Activated CD4-positive, alpha-beta memory T cell treated with anti-CD3 and anti-CD28 coated beads, Interleukin-2, amount 10 ng/mL, durations not matched to agents 7 days and 5 days (primary cell): Measurements from ENCODE around the gene RGR. TPM values are rescaled to one million over a fixed set of nuclear protein-coding genes. Genes with fewer than 3 reads are reported as not detected.

Source experiments
- CTCF ChIA-PET: fragments of 350-600 bp; sonication (Branson Sonifier 250); formaldehyde crosslinking; loops from one replicate; lab custom pipeline; 2021; ENCODE audit warnings: antibody characterized with exemption, inconsistent platforms; lab: Charles Lee
- POLR2A ChIA-PET: fragments of 350-600 bp; sonication (Branson Sonifier 250); formaldehyde crosslinking; loops from one replicate; lab custom pipeline; 2021; ENCODE audit warnings: antibody characterized with exemption; lab: Charles Lee
- DNase-seq: peaks from one replicate; pipeline ENCODE4 v3.0.0-alpha.2; 2020
- H3K27ac Mint-ChIP-seq: one replicate; pipeline ENCODE4 v1.8.0; 2021; ENCODE audit warnings: mild to moderate bottlenecking, mixed read lengths
- H3K27me3 Mint-ChIP-seq: one replicate; pipeline ENCODE4 v1.8.0; 2021; ENCODE audit warnings: mixed read lengths
- H3K36me3 Mint-ChIP-seq: one replicate; pipeline ENCODE4 v1.8.0; 2021; ENCODE audit warnings: low read depth, mixed read lengths
- H3K4me1 Mint-ChIP-seq: one replicate; pipeline ENCODE4 v1.8.0; 2021; ENCODE audit warnings: mixed read lengths
- H3K4me3 Mint-ChIP-seq: one replicate; pipeline ENCODE4 v1.8.0; 2021; ENCODE audit warnings: mild to moderate bottlenecking, mixed read lengths
- H3K9me3 Mint-ChIP-seq: one replicate; pipeline ENCODE4 v1.8.0; 2021; ENCODE audit warnings: mixed read lengths
- total RNA-seq, 2 experiments: library from RNA; stranded (reverse); gene quantifications; one replicate each; pipeline ENCODE4 v1.2.3, GENCODE V29; 2021

RGR gene
- total RNA-seq, 2 experiments from 2014 or later: not detected

- Mint-ChIP-seq H3K27me3 (peaks cover 12% of the 10 kb centered on the region), H3K4me3 (no peak overlapping the region), H3K36me3 (no peaks in the 10 kb centered on the region), H3K27ac (no peak overlapping the region), H3K9me3 (no peaks in the 10 kb centered on the region), H3K4me1 (no peaks in the 10 kb centered on the region)
- CTCF ChIA-PET: interaction anchor here (1.2 to 1.7 kb wide), 4 partner anchors 8 to 61 kb away, joined by 3 to 8 read pairs (median 6); no protein-coding TSS in a partner anchor
- POLR2A ChIA-PET: no interaction called here
- DNase-seq: no peak
These were observed 38.9 kb upstream of the RGR start for GRCh38 chr10:84205853-84206525.

- H3K27ac Mint-ChIP-seq: no peak overlapping the region
- no peak overlapping the region for H3K4me3 Mint-ChIP-seq
- no peak for DNase-seq
- H3K27me3 Mint-ChIP-seq: peaks cover 12% of the 10 kb centered on the region
- no peaks in the 10 kb centered on the region for H3K36me3 Mint-ChIP-seq
- no peaks in the 10 kb centered on the region for H3K4me1 Mint-ChIP-seq
- POLR2A ChIA-PET: interaction anchor here (0.8 kb wide), 1 partner anchor 69 kb away, joined by 4 read pairs; no protein-coding TSS in a partner anchor
- no peaks in the 10 kb centered on the region for H3K9me3 Mint-ChIP-seq
- CTCF ChIA-PET: interaction anchor here (1.2 to 1.7 kb wide), 3 partner anchors 60 to 332 kb away, joined by 3 to 7 read pairs (median 4); no protein-coding TSS in a partner anchor
These were observed 36.8 kb upstream of the RGR start for GRCh38 chr10:84208023-84208422.

- Mint-ChIP-seq H3K4me3 (no peak overlapping the region), H3K27me3 (peaks cover 12% of the 10 kb centered on the region), H3K27ac (no peak overlapping the region), H3K36me3 (no peaks in the 10 kb centered on the region), H3K9me3 (no peaks in the 10 kb centered on the region), H3K4me1 (no peaks in the 10 kb centered on the region)
- ChIA-PET POLR2A (no interaction called here), CTCF (interaction anchor here (6.1 kb wide), 1 partner anchor 63 kb away, joined by 40 read pairs; no protein-coding TSS in a partner anchor)
- no peak for DNase-seq
These were observed 33.3 kb upstream of the RGR start for GRCh38 chr10:84211566-84211965.

- CTCF ChIA-PET: interaction anchor here (6.1 kb wide), 1 partner anchor 64 kb away, joined by 40 read pairs; no protein-coding TSS in a partner anchor
- peaks cover 7% of the 10 kb centered on the region for H3K27me3 Mint-ChIP-seq
- no peaks in the 10 kb centered on the region for H3K9me3 Mint-ChIP-seq
- no peak overlapping the region for H3K4me3 Mint-ChIP-seq
- H3K36me3 Mint-ChIP-seq: no peaks in the 10 kb centered on the region
- no peaks in the 10 kb centered on the region for H3K4me1 Mint-ChIP-seq
- H3K27ac Mint-ChIP-seq: no peak overlapping the region
- DNase-seq: no peak
- POLR2A ChIA-PET: no interaction called here
These were observed 32.8 kb upstream of the RGR start for GRCh38 chr10:84212014-84212413.

- peaks cover 4% of the 10 kb centered on the region for H3K27me3 Mint-ChIP-seq
These were observed 31.8 kb upstream of the RGR start for GRCh38 chr10:84213076-84213475.

GRCh38 chr10:84214046-84214572, 30.7 kb upstream of the RGR start:
- Mint-ChIP-seq H3K4me1 (no peaks in the 10 kb centered on the region), H3K4me3 (no peak overlapping the region), H3K36me3 (no peaks in the 10 kb centered on the region), H3K9me3 (no peaks in the 10 kb centered on the region), H3K27me3 (no peaks in the 10 kb centered on the region), H3K27ac (no peak overlapping the region)
- ChIA-PET CTCF (interaction anchor here (0.6 to 6.1 kb wide), 9 partner anchors 8 to 426 kb away, joined by 3 to 40 read pairs (median 4); partner anchors contain the start of gene GHITM), POLR2A (no interaction called here)
- no peak for DNase-seq

More at GRCh38 chr10:84213076-84213475, 31.8 kb upstream of the RGR start:
- Mint-ChIP-seq H3K4me1 (no peaks in the 10 kb centered on the region), H3K27ac (no peak overlapping the region), H3K9me3 (no peaks in the 10 kb centered on the region), H3K4me3 (no peak overlapping the region), H3K36me3 (no peaks in the 10 kb centered on the region)
- no peak for DNase-seq
- POLR2A ChIA-PET: no interaction called here
- CTCF ChIA-PET: interaction anchor here (1.7 to 6.1 kb wide), 2 partner anchors 65 to 324 kb away, joined by 4 to 40 read pairs; no protein-coding TSS in a partner anchor

- H3K36me3 Mint-ChIP-seq: no peaks in the 10 kb centered on the region
- no peaks in the 10 kb centered on the region for H3K27me3 Mint-ChIP-seq
- H3K9me3 Mint-ChIP-seq: peaks cover 5% of the 10 kb centered on the region
- ChIA-PET CTCF (interaction anchor here (0.7 to 6.1 kb wide), 8 partner anchors 8 to 323 kb away, joined by 3 to 40 read pairs (median 4); partner anchors contain the start of gene GHITM), POLR2A (no interaction called here)
- no peak overlapping the region for H3K27ac Mint-ChIP-seq
- no peak overlapping the region for H3K4me3 Mint-ChIP-seq
- no peaks in the 10 kb centered on the region for H3K4me1 Mint-ChIP-seq
- DNase-seq: peak; percentile 55
These were observed 30.1 kb upstream of the RGR start for GRCh38 chr10:84214612-84215235.

- Mint-ChIP-seq H3K27me3 (no peaks in the 10 kb centered on the region), H3K9me3 (peaks cover 6% of the 10 kb centered on the region), H3K4me1 (no peaks in the 10 kb centered on the region), H3K36me3 (no peaks in the 10 kb centered on the region), H3K4me3 (no peak overlapping the region), H3K27ac (no peak overlapping the region)
- no peak for DNase-seq
- POLR2A ChIA-PET: no interaction called here
- CTCF ChIA-PET: interaction anchor here (1.2 kb wide), 1 partner anchor 69 kb away, joined by 4 read pairs; no protein-coding TSS in a partner anchor
These were observed 28.0 kb upstream of the RGR start for GRCh38 chr10:84216834-84217233.

GRCh38 chr10:84217746-84218145, 27.1 kb upstream of the RGR start:
- peaks cover 6% of the 10 kb centered on the region for H3K9me3 Mint-ChIP-seq
- POLR2A ChIA-PET: no interaction called here
- CTCF ChIA-PET: interaction anchor here (1.2 kb wide), 1 partner anchor 70 kb away, joined by 4 read pairs; no protein-coding TSS in a partner anchor
- H3K36me3 Mint-ChIP-seq: no peaks in the 10 kb centered on the region
- no peak overlapping the region for H3K27ac Mint-ChIP-seq
- no peak overlapping the region for H3K4me3 Mint-ChIP-seq
- H3K27me3 Mint-ChIP-seq: no peaks in the 10 kb centered on the region
- no peaks in the 10 kb centered on the region for H3K4me1 Mint-ChIP-seq
- DNase-seq: no peak

GRCh38 chr10:84221916-84222315, 22.9 kb upstream of the RGR start:
- CTCF ChIA-PET: no interaction called here

GRCh38 chr10:84224411-84225028, 20.3 kb upstream of the RGR start:
- H3K36me3 Mint-ChIP-seq: no peaks in the 10 kb centered on the region
- ChIA-PET CTCF (no interaction called here), POLR2A (no interaction called here)
- no peak overlapping the region for H3K4me3 Mint-ChIP-seq
- no peak overlapping the region for H3K27ac Mint-ChIP-seq
- H3K9me3 Mint-ChIP-seq: peaks cover 2% of the 10 kb centered on the region
- no peak for DNase-seq
- peaks cover 14% of the 10 kb centered on the region for H3K27me3 Mint-ChIP-seq
- no peaks in the 10 kb centered on the region for H3K4me1 Mint-ChIP-seq

More at GRCh38 chr10:84221916-84222315, 22.9 kb upstream of the RGR start:
- H3K9me3 Mint-ChIP-seq: peaks cover 6% of the 10 kb centered on the region
- H3K4me1 Mint-ChIP-seq: no peaks in the 10 kb centered on the region
- no peaks in the 10 kb centered on the region for H3K36me3 Mint-ChIP-seq
- H3K27ac Mint-ChIP-seq: no peak overlapping the region
- POLR2A ChIA-PET: no interaction called here
- no peak for DNase-seq
- no peak overlapping the region for H3K4me3 Mint-ChIP-seq
- peaks cover 2% of the 10 kb centered on the region for H3K27me3 Mint-ChIP-seq

GRCh38 chr10:84225427-84226173, 19.3 kb upstream of the RGR start, which contains the start of gene LRIT2:
LRIT2 (minus strand) TSS chr10:84225544; CDS start chr10:84225520, 24 bp downstream.
- DNase-seq: no peak
- Mint-ChIP-seq H3K27ac (no peak within 1 kb of the TSS), H3K9me3 (no peaks in the 10 kb centered on the region), H3K4me1 (no peaks in the 10 kb centered on the region), H3K4me3 (no peak within 1 kb of the TSS), H3K36me3 (no peaks in the 10 kb centered on the region), H3K27me3 (peaks cover 15% of the 10 kb centered on the region)
- POLR2A ChIA-PET: no interaction called here
- CTCF ChIA-PET: no interaction called here
